Renal cortex interstitium (tissue), 11 donors: Measurements from ENCODE around the gene KCNT1. TPM values are rescaled to one million over a fixed set of nuclear protein-coding genes. Genes with fewer than 3 reads are reported as not detected.
A peak's percentile ranks its signal among the peaks of the same experiment; 100 is the strongest.

Experiments
- DNase-seq, 11 donors: peaks; one replicate each; pipeline ENCODE4 v3.0.0-alpha.2; 2013; ENCODE audit warnings: low read depth in 9 of 11, low spot score in 4 of 11; ENCODE audit errors: extremely low read depth in 1 of 11
- polyA plus RNA-seq, 3 donors: library from polyadenylated mRNA; unstranded; fragments of 120-200 nt; gene quantifications; one replicate each; pipeline ENCODE4 v1.2.1, GENCODE V29; 2013; ENCODE audit not compliant: insufficient read length in 3 of 3

The KCNT1 gene
- polyA plus RNA-seq, 3 donors, result 0.09 to 0.24 (median 0.24) TPM

DNA sequence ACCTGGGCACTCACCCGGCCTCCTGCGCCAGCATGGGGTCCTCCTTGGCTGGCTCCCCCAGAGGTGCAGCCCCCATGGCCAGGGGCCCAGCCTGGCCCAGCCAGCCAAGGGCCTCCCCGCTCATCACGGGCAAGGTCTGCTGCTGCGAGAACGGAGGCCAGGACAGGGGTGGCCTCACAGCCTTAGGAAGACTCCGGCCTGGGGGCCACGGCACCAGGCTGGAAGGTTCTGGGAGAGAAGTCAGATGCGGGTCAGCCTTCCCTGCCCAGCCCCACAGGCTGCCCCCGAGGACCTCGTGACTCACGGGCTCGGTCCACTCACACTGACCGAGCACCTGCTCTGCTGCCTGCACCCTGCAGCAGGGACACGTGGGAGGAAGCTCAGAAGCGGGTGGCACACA, 6.9 kb upstream of the KCNT1 start:
- no peak for DNase-seq

DNA sequence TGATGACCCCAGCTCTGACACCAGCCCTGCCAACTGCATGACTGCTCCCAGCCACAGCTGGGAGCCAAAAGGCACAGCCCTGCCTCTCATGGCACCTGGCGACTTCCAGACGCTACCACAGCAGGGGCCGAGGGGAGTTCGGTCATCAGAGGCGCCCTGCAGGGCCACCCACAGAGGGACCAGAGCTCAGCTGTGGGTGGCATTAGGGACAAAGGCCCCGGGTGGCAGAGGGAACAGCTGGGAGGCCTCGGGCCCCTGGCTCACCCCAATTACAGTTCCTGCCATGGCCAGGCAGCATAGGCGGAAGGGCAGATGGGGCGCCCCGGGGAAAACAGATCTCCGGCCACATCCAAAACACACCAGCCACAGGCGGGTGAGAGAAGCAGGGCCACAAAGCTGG, 6.3 kb upstream of the KCNT1 start:
- no peak for DNase-seq

DNA sequence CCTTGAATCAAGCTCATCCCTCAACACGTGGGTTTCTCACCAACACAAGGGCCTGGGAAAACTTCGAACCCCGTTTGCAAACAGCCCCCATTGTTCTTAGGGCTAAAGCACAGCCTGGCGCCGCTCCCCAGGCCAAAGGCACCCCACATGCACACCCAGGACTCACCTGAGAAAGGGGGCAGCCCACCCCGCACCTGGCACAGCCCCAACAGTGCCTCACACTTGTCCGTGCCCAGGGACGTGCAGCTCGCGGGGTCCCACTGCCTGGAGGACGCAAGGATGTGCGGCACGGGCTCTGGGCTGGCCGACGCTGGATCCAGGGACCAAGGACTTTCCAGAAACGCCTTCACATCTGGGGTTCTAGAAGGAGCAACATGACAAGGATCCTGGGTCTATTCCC, 5.5 kb upstream of the KCNT1 start:
- DNase-seq, result no peak

DNA sequence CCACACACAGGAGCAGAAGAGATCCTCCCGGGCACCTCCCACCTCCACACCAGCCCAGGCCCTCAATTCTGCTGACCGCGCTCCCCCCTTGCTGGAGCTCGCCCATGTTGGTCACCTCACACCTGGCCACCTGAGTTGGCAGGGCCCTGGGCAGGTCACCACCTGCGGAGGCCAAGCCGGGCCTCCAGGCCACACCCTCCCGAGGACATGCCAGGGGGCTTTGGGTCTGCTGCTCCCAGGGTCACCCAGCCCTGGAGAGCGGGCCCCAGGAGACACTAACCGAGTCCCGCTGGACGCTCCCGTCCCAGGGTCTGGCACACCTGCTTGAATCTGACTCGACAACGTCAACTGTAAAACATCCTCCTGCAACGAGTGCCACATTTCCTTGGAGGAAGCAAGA, 4.8 kb upstream of the KCNT1 start:
- no peak for DNase-seq

DNA sequence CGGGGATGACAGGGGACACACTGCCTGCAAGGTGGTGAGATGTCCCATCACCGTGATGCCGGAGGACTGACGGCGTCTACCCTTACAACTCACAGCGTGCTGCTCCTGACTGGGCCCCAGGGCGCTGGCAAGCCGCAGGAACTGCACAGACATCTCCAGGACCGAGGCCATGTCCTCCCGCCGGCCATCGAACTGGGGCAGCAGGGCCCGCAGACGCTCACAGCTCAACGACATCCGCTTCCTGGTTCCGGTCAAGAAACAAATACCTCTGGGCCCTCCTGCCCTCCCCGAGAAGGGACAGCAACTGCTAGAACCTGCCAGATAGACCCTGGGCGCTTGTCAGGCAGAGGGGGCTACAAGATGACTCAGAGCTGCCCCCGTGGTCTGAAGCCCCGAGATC, 3.7 kb upstream of the KCNT1 start:
- DNase-seq, result no peak

DNA sequence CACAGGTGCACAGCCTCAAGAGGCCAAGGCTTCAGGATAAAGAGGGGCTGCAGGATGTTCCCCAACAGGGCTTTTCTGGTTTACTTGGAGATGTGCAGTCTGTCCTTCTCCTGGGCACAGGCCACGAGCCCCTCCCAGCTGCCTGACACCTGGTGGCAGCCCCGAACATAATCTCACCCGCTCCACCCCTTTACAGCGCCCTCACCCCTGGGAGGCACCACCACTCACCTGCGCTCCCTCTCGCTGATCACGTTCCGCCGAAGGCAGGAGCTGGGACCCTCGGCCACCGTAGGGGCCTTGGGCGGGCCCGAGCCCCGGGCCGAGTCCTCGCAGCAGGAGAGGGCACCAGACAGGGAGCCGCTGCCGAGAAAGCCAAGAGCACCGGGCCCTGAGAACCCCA, 3.2 kb upstream of the KCNT1 start:
- no peak for DNase-seq

DNA sequence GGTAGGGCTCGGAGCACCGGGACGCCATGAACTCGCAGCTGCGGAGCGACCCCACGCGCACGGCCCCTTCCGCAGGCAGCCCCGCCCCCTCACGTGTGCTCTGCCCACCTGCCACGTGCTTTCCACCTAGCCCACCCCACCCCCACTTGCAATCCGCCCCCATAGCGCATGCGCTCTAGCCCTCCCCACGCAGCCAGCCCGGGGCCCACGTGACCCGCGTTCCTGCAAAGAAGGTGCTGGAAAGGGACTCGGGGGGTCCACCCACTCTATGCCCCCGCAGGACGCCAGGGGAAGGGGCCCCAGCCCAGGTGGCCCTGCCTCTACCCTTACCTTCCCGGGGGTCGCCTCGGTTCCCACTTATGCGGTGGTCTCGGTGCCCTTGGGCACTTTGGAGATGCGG, 2.5 kb upstream of the KCNT1 start, which contains the start of gene SOHLH1:
TSS of gene SOHLH1 (minus strand) at position 42 of the 400 bp plus-strand sequence. CDS start at position 28, 14 bp downstream.
- DNase-seq, result no peak

DNA sequence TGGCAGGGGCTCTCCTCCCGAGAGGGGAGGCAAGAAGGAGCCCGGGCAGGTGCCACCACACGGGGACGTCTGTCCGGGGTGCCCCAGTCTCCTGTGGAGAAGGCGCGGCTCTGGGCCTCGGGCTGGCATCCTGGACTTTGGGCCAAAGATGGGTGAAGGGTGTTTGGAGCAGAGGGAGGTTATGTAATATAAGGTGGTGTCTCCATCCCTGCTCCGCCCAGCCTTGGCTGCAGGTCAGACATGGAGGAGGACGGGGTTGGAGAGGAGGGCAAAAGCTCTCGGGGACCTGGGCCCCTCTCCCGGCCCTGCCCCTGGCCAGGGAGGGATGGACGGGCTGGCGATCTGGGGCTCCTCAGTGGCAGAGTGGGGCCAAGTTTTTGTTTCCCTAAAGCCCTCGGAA, 1.5 kb upstream of the KCNT1 start:
- DNase-seq, result no peak

DNA sequence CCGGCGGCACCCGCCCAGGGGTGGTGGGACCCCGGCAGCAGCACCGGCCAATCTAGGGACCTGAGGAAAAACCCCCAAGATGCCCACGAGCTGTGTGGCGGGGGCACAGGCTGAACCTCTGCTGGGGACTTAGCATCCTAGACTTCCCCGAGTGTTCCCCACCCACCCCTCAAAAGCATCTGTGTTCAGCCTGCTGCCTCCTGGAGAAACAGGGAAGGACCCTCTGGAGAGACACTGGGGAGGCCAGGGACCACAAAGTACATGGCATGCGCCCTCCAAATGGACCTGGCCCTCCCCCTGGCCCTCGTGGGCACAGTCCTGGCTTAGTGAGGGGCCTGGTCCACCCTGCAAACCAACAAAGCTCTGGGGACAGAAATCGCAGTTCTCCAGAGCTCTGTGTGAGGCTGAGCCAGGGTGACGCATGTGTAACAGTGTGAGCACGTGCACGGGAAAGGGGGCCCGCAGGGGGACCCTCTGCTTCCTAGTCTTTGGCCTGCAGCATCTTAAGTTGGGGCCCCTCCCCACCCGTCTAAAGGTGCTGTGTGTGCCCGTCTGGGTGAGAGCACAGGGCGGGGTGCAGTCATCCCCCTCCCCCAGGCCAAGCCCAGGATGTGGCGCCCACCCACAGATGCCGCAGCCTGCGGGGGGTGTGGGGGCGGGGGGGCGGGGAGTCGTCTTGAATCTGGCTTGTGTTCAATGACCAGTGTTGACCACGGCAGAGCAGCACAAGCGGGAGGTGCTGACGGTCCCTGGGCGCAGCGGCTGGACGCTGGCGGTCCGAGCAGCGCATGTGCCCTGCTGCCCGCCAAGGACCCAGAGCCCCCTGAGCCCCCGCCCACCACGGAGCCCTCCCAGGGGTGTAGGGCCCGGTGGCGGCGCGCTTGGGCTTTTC, 672 bp upstream of the KCNT1 start:
- no peak for DNase-seq

DNA sequence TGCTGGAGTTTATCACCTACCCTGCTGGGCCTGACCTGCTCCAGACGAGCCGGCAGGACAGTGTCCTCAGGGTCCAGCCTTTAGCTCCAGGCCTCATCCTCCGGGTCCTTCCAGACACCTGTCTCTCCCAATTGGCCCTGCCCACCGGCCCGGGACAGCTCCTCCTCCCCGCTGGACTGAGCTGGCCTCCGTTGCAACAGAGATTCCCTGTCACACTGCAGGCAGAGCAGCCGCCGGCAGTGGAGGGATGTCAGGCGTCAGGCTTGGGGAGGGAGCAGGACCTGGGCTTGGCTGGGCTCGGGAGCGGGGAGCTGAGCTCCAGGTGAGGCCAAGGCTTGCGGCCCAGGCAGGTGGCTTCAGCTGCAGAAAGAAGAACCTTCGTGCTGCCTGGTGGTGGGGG, 1.7 kb downstream of the KCNT1 start:
- no peak for DNase-seq

DNA sequence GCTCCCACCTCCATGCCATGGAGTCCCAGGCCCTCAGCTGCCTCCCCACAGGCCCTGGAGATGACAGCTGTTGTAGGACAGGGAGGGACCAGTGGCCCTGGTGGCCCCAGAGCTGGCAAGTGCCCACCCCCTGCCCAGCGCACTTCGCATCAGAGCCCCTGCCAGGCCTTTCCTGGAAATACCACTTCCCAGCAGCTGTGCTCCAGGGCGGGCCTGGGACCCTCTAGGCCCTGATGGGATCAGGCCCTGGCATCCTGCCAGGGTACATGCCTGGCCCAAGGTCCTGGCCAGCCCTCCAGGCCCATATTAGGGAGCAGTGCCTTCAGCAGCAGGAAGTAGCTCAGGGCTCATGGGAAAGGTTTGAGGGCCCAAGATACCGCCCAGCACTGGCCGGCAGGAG, 2.5 kb downstream of the KCNT1 start:
- no peak for DNase-seq

DNA sequence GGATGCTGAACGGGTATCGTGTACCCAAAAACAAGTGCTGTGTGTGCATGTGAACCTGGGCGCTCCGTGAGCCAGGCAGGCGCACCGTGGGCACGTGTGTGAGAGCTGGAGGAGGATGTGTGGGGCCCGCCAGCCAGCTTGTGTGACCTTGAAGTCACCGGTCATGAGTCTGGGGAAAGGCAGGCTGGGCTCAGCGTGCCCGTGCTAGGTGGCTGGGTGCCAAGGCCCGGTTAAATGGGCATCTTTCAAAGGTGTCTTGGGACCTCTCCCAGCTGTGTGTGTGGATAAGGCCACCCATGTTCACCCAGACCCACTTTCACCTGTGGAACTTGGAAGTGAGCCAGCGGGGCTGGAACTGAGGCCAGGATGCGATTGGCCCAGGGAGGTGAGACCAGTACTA, 3.4 kb downstream of the KCNT1 start:
- no peak for DNase-seq

DNA sequence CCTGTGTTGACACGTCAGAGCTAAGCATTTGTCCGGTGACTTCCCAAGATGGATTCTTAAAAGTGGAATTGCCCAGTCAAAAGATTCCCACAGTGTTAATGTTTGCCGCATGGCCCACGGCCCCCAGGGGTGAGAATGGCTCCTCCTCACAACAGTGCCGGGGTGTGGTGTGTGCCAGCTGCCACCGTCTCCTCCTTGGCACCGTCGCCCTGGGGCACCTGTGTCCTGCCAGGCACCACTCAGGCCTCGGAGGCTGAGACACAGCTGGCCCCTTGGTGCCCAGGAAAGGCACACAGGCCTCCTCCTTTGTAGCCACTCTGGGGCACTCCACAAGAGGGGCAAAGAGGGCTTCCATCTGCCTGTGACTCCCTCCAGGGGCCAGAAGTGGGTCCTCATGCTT, 4.3 kb downstream of the KCNT1 start:
- DNase-seq, result no peak

DNA sequence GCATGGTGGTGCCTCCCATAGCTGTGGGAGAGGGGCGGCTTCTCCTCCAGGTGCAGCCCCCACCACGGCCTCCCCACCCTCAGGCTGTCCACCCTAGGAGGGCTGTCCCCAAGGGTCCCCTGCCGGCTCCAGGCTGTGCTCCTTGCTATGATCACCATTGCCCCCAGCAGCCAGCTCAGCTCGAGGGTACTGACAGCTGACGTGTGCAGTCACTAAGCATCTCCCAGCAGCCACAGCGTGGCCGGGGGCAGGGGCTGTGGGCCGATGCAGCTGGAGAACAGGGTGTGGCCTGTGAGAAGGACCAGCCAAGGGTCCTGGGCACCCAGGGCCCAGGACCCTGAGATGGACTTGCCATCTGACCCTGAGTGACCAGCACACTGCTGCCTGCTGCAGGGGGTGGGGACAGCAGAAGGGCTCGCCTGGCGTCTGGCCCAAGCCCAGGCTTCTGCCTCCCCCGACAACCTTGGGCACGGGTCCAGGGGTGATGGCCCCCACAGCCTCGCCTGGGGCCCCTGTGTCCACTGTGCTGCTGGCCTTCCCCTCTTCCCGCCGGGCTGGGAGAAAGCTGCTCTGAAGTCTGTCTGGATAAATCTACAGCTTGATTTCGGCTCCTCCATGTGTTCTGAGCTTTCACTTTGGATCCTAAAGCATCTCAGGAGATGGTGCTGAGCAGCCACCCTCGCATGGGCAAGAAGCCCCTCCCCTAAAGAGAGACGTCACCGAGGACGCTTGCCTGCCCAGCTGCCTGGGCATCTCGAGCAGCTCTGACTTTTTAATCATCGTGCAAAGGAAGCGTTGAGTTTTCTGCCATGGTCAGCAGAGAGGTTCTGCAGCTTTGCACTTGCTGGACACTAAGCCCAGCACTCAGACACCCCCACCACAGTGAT, 5.5 kb downstream of the KCNT1 start:
- no peak for DNase-seq

DNA sequence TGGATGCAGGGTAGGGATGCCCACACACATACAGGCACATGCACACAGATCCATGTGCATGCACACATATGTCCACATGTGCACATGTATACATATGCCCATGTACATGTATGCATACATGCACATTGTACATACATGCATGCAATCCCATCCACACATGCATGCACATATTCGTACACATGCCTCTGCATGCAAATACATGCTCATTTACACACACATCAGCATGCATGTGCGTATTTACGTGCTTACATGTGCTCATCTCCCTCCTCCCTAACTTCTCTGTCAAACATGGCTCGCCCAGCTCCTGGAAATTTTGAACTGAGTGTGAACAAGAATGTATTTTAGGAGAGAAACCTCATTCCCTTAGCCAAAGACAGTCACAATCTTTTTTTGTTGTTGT, 6.2 kb downstream of the KCNT1 start:
- DNase-seq, result no peak

DNA sequence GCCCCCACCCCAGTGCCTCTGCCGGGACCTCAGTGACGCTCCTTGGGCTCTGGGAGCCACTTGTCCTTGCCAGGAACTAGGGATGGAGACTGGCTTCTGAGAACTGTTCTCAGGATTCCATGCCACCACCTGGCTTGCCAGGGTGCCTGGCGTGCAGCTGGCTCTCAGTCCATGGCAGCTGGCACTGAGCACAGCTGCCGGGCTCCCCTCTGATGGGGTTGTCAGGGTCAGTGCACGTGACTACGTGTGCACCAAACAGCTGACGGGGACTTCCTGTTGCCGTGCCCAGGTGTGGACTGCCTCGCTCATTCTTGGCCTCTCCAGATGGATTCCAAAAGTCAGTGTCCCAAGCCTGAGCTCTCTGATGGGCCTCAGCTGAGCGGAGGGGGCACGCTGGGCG, 9.4 kb downstream of the KCNT1 start:
- no peak for DNase-seq

DNA sequence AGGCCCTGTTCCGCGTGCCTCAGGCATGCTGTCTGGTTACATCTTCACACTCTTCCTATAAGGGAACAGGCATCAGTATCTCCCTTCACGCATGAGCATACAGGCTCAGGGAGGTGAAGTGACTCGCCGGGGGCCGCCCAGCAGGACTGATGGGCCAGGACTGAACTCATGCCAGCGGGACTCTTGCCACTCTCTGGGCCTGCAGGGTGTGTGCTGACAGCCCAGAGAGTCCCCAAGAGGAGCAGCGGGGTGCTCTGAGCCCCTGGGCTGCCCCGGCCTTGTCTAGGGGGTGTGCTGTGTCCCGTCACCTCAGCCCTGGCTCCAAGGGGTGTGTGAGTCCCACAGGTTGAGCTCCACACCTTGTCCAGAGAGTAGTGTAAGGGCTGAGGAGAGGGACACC, 9.9 kb downstream of the KCNT1 start:
- no peak for DNase-seq

DNA sequence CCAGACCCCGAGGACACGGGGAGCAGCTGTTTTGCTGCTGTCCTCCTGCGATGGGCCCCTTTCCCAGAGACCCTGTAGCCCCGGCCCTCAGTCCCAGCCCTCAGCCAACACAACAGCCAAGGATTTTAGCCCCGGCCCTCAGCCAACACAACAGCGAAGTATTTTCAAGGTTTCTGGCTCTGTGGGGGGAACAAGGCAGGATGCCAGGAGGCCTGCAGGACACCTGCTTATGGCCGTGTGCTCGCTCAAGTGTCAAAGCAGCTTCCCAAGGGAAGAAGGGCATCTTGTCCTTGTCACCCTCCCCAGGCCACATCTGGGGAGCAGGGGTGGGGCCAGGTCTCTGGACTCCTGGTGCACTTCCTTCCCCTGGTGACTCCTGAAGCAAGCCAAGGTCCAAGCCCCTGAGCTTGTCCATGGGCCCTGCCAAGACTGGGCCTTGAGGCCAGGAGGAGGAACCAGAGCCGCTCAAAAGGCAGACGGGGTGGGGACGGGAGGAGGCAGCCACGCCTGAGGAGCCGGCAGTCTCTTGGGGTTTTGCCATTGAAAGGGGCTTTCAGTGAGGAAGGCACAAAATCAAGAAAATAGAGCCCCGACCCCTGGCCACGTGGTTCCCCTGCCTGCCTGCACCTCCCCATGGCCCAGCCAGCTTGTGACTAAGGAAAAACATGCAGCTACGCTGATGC, 10.8 kb downstream of the KCNT1 start:
- DNase-seq, result no peak

DNA sequence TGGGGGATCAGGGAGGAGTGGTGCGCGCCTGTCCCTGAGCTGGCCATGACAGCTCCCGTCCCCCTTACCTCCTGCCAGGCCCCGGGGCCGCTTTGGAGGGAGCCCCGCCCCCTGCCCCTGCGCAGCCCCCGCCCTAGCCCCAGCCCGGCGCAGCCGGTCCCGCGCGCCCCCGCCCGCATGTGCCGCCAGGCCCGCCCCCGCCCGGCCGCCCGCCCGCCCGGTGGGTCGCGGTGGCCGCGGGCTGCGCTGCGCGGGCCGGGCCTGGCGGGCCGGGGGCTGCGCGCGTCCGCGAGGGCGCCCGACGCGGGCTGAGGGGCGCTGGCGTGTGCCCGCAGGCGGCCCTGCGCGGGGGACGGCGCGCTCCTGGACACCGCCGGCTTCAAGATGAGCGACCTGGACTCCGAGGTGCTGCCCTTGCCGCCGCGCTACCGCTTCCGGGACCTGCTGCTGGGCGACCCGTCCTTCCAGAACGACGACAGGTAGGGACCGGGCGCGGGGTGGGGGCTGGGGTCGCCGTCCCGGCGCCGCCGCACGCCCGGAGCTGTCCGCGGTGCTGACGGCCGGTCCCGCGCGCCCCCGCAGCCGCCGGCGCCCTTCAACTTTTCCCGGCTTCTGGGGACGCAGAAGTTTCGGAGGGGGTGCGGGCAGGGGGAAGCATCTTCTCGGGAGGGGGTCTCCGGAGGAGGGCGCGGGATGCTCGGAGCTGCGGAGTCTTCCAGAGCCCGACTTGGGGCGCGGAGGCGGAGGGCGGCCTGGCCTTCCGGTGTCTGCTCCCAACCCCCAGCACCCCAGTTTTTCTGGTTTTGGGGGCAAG, 12.5 kb downstream of the KCNT1 start:
- peak in 6 of 11 donors; percentile 13 to 51 (median 28) for DNase-seq
